ENCODE data around the gene HOMER3.

The HOMER3 gene

DNA sequence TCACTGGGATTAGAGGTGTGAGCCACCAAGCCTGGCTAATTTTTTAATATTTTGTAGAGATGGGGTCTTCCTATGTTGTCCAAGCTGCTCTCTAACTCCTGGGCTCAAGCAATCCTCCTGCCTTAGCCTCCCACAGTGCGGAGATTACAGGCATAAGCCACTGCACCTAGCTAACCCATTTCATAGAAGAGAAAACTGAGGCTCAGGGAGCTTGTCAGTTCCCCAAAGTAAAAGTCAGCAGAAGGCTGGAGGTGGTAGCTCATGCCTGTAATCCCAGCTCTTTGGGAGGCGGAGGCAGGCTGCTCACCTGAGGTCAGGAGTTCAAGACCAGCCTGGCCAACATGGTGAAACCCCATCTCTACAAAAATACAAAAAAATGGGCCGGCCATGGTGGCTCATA is 8.8 kb upstream of the HOMER3 start:
- no peak for DNase-seq (ENCODE audit: insufficient read length)
- no peak for TF ChIP-seq POLR2AphosphoS5 (IDR thresholded peaks at IDR 0.05; ENCODE audit: low read depth, low read length)
- no peak for TF ChIP-seq POLR2A (IDR thresholded peaks at IDR 0.05; ENCODE audit: low read depth, low read length)
- no peak for TF ChIP-seq TAF1 (IDR thresholded peaks at IDR 0.05; ENCODE audit: borderline replicate concordance, low read depth, low read length)
- FAIRE-seq, result no peak

DNA sequence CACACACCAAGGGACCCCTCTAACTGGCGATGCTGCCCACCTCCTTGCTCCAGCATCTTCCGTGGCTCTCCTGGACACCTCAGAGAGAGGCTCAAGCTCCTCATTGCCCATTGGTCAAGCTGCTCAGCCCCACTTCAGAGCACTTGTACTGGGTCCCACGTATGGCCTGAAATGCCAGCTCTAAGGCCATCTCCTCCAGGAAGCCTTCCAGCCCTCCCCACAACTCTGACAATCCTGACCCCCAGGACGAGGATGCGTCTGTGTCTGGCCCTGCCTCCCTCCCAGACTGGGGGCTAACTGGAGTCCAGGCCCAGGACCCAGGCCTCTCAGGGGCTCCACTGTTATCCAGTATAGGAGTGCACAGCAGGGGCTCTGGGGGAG is 7.9 kb upstream of the HOMER3 start:
- DNase-seq (ENCODE audit: insufficient read length) (no peak), FAIRE-seq (no peak)
- TF ChIP-seq POLR2AphosphoS5 (IDR thresholded peaks at IDR 0.05; ENCODE audit: low read depth, low read length) (no peak), TAF1 (IDR thresholded peaks at IDR 0.05; ENCODE audit: borderline replicate concordance, low read depth, low read length) (no peak), POLR2A (IDR thresholded peaks at IDR 0.05; ENCODE audit: low read depth, low read length) (no peak)

GRCh38 chr19:18948075-18948975 is 7.3 kb upstream of the HOMER3 start:
- TF ChIP-seq TAF1 (IDR thresholded peaks at IDR 0.05; ENCODE audit: borderline replicate concordance, low read depth, low read length) (no peak), POLR2AphosphoS5 (IDR thresholded peaks at IDR 0.05; ENCODE audit: low read depth, low read length) (no peak), POLR2A (IDR thresholded peaks at IDR 0.05; ENCODE audit: low read depth, low read length) (no peak)
- FAIRE-seq (no peak), DNase-seq (ENCODE audit: insufficient read length) (no peak)

GRCh38 chr19:18946918-18947317 is 5.9 kb upstream of the HOMER3 start:
- FAIRE-seq (no peak), DNase-seq (ENCODE audit: insufficient read length) (no peak)
- no peak for TF ChIP-seq POLR2AphosphoS5 (IDR thresholded peaks at IDR 0.05; ENCODE audit: low read depth, low read length)

- TF ChIP-seq POLR2AphosphoS5 (IDR thresholded peaks at IDR 0.05; ENCODE audit: low read depth, low read length), result no peak
- no peak for TF ChIP-seq POLR2A (IDR thresholded peaks at IDR 0.05; ENCODE audit: low read depth, low read length)
- no peak for TF ChIP-seq TAF1 (IDR thresholded peaks at IDR 0.05; ENCODE audit: borderline replicate concordance, low read depth, low read length)
- no peak for FAIRE-seq
These were observed 5.3 kb upstream of the HOMER3 start for GRCh38 chr19:18946335-18946734.

GRCh38 chr19:18945297-18945696 is 4.3 kb upstream of the HOMER3 start:
- DNase-seq (ENCODE audit: insufficient read length) (no peak), FAIRE-seq (no peak)
- TF ChIP-seq POLR2AphosphoS5 (IDR thresholded peaks at IDR 0.05; ENCODE audit: low read depth, low read length) (no peak), TAF1 (IDR thresholded peaks at IDR 0.05; ENCODE audit: borderline replicate concordance, low read depth, low read length) (no peak), POLR2A (IDR thresholded peaks at IDR 0.05; ENCODE audit: low read depth, low read length) (no peak)

More at GRCh38 chr19:18946335-18946734, 5.3 kb upstream of the HOMER3 start:
- DNase-seq (ENCODE audit: insufficient read length), result no peak

- FAIRE-seq (no peak), DNase-seq (ENCODE audit: insufficient read length) (no peak)
- no peak for TF ChIP-seq POLR2A (IDR thresholded peaks at IDR 0.05; ENCODE audit: low read depth, low read length)
- TF ChIP-seq POLR2AphosphoS5 (IDR thresholded peaks at IDR 0.05; ENCODE audit: low read depth, low read length), result no peak
- no peak for TF ChIP-seq TAF1 (IDR thresholded peaks at IDR 0.05; ENCODE audit: borderline replicate concordance, low read depth, low read length)
These were observed 2.4 kb upstream of the HOMER3 start for GRCh38 chr19:18943465-18943864.

- no peak for FAIRE-seq
- TF ChIP-seq TAF1 (IDR thresholded peaks at IDR 0.05; ENCODE audit: borderline replicate concordance, low read depth, low read length) (no peak), POLR2A (IDR thresholded peaks at IDR 0.05; ENCODE audit: low read depth, low read length) (no peak), POLR2AphosphoS5 (IDR thresholded peaks at IDR 0.05; ENCODE audit: low read depth, low read length) (no peak)
These were observed 1.7 kb upstream of the HOMER3 start for GRCh38 chr19:18942692-18943091.

GRCh38 chr19:18941628-18942354 is 774 bp upstream of the HOMER3 start:
- no peak for TF ChIP-seq POLR2A (IDR thresholded peaks at IDR 0.05; ENCODE audit: low read depth, low read length)
- no peak for TF ChIP-seq TAF1 (IDR thresholded peaks at IDR 0.05; ENCODE audit: borderline replicate concordance, low read depth, low read length)
- no peak for TF ChIP-seq POLR2AphosphoS5 (IDR thresholded peaks at IDR 0.05; ENCODE audit: low read depth, low read length)
- DNase-seq (ENCODE audit: insufficient read length), result no peak
- FAIRE-seq, result no peak

More at GRCh38 chr19:18942692-18943091, 1.7 kb upstream of the HOMER3 start:
- DNase-seq (ENCODE audit: insufficient read length), result no peak

DNA sequence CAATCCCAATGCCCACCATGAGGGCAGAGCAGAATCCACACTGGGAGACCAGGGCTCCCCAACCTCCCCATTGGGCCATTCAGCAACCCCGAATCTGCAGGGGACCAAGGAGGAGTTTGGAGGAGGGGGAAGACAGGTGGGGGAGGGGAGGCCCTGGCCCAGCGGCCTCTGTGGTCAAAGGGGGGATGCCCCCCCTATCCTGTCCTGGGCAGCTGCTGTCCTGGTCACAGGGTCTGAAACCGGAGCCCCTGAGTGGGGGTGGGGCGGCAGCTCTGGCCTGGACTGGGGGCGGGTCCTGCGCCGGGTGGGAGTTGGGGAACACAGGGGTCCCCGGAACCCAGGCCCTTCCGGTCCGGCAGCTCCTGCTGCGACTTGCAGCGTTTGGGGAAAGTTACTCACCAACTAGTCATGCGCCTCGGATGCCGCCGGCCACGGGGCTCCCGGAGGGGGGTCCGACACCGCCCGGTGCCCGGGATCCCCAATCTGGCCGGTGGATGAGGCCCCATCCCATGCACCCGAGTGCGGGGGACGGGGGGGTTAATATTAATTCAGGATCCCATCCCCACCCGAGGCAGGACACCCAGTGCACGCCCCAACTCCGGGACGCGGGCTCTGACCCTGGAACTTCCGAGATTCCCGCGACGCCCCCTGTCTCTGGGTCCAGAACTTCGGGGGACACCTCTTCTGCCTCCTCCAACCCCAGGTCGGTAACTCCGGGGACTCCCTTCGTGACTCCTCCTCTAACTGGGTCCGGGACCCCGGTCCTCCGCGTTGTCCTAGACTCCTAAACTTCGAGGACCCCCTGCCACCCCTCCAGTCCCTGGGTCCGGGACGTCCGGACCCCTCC is 872 bp downstream of the HOMER3 start:
- TF ChIP-seq TAF1 (IDR thresholded peaks at IDR 0.05; ENCODE audit: borderline replicate concordance, low read depth, low read length), result no peak
- TF ChIP-seq POLR2A (IDR thresholded peaks at IDR 0.05; ENCODE audit: low read depth, low read length), result no peak
- TF ChIP-seq POLR2AphosphoS5 (IDR thresholded peaks at IDR 0.05; ENCODE audit: low read depth, low read length), result no peak
- DNase-seq (ENCODE audit: insufficient read length) (no peak), FAIRE-seq (no peak)

DNA sequence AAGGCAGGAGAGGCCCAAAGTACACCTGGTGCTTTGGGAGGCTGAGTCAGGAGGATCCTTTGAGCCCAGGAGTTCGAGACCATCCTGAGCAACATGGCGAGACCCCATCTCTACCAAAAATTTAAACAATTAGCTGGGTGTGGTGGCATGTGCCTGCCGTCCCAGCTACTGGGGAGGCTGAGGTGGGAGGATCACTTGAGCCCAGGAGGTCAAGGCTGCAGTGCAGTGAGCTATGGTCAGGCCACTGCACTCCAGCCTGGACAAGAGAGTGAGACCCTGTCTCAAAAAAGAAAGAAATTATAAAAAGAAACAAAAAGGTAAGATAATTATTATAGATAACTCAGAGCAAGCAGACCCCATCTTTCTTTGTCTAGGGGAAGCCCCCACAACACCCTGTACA is 1.9 kb downstream of the HOMER3 start:
- FAIRE-seq (no peak), DNase-seq (ENCODE audit: insufficient read length) (no peak)
- TF ChIP-seq POLR2AphosphoS5 (IDR thresholded peaks at IDR 0.05; ENCODE audit: low read depth, low read length), result no peak
- TF ChIP-seq POLR2A (IDR thresholded peaks at IDR 0.05; ENCODE audit: low read depth, low read length), result no peak
- no peak for TF ChIP-seq TAF1 (IDR thresholded peaks at IDR 0.05; ENCODE audit: borderline replicate concordance, low read depth, low read length)
